Astrocyte (in vitro differentiated cells and primary cell): Measurements from ENCODE around the gene GGA2. TPM values are rescaled to one million over a fixed set of nuclear protein-coding genes. Genes with fewer than 3 reads are reported as not detected.

ENCODE experiments used
- DNase-seq: peaks from one replicate; pipeline ENCODE4 v3.0.0-alpha.2; 2010; ENCODE audit warnings: low read depth
- FAIRE-seq: peaks from 2 replicates; lab custom pipeline; 2011; peaks lifted over from hg19 to GRCh38; lab: Jason Lieb, UNC
- H2AFZ ChIP-seq: 2 replicates; pipeline ENCODE4 v1.6.0; 2012; ENCODE audit warnings: low read depth, low read length, inconsistent platforms
- H3K27ac ChIP-seq: 2 replicates; pipeline ENCODE4 v1.5.1; 2011; ENCODE audit warnings: low read depth, low read length, inconsistent platforms
- H3K27me3 ChIP-seq: 2 replicates; pipeline ENCODE4 v1.6.0; 2011; ENCODE audit warnings: low read length, inconsistent platforms; ENCODE audit not compliant: insufficient read depth
- H3K36me3 ChIP-seq: 2 replicates; pipeline ENCODE4 v1.5.1; 2011; ENCODE audit warnings: low read length, inconsistent platforms; ENCODE audit not compliant: insufficient read depth
- H3K4me1 ChIP-seq: 2 replicates; pipeline ENCODE4 v1.5.1; 2011; ENCODE audit warnings: low read length, inconsistent platforms; ENCODE audit not compliant: insufficient read depth
- H3K4me2 ChIP-seq: 2 replicates; pipeline ENCODE4 v1.6.0; 2012; ENCODE audit warnings: low read length, inconsistent platforms
- H3K4me3 ChIP-seq: 2 replicates; pipeline ENCODE4 v1.5.1; 2011; ENCODE audit warnings: low read depth, mild to moderate bottlenecking, low read length, inconsistent platforms; ENCODE audit not compliant: insufficient read depth
- H3K79me2 ChIP-seq: 2 replicates; pipeline ENCODE4 v1.6.0; 2012; ENCODE audit warnings: mild to moderate bottlenecking, low read length, inconsistent platforms; ENCODE audit not compliant: insufficient read depth
- H3K9ac ChIP-seq: 2 replicates; pipeline ENCODE4 v1.6.0; 2012; ENCODE audit warnings: mild to moderate bottlenecking, low read length, inconsistent platforms
- H3K9me3 ChIP-seq: 2 replicates; pipeline ENCODE4 v1.5.1; 2012; ENCODE audit warnings: low read depth, mild to moderate bottlenecking, low read length, inconsistent platforms; ENCODE audit not compliant: insufficient read depth
- H4K20me1 ChIP-seq: 2 replicates; pipeline ENCODE4 v1.6.0; 2012; ENCODE audit warnings: low read length, inconsistent platforms; ENCODE audit not compliant: insufficient read depth
- H3K27ac Mint-ChIP-seq: one replicate; pipeline ENCODE4 v1.8.0; 2021; ENCODE audit warnings: mild to moderate bottlenecking, mixed read lengths; ENCODE audit not compliant: unreplicated experiment
- H3K27me3 Mint-ChIP-seq: one replicate; pipeline ENCODE4 v1.8.0; 2021; ENCODE audit warnings: low read depth, mixed read lengths; ENCODE audit not compliant: unreplicated experiment
- H3K36me3 Mint-ChIP-seq: one replicate; pipeline ENCODE4 v1.8.0; 2021; ENCODE audit warnings: low read depth, mixed read lengths; ENCODE audit not compliant: unreplicated experiment
- H3K4me1 Mint-ChIP-seq: one replicate; pipeline ENCODE4 v1.8.0; 2021; ENCODE audit warnings: low read depth, mixed read lengths; ENCODE audit not compliant: unreplicated experiment
- H3K4me3 Mint-ChIP-seq: one replicate; pipeline ENCODE4 v1.8.0; 2021; ENCODE audit warnings: mild to moderate bottlenecking, moderate library complexity, mixed read lengths; ENCODE audit not compliant: unreplicated experiment
- H3K9me3 Mint-ChIP-seq: one replicate; pipeline ENCODE4 v1.8.0; 2021; ENCODE audit warnings: mild to moderate bottlenecking, mixed read lengths; ENCODE audit not compliant: unreplicated experiment
- CTCF ChIP-seq: IDR thresholded peaks from 2 replicates; pipeline ENCODE4 v1.5.1; 2011; ENCODE audit warnings: low read depth, mild to moderate bottlenecking, inconsistent platforms, low read length, moderate library complexity; ENCODE audit not compliant: insufficient read depth
- EZH2 ChIP-seq: IDR thresholded peaks from 2 replicates; pipeline ENCODE4 v1.6.1; 2012; ENCODE audit warnings: mild to moderate bottlenecking, low read length, inconsistent platforms; ENCODE audit not compliant: insufficient read depth
- total RNA-seq: library from RNA; stranded (reverse); gene quantifications from 2 replicates; pipeline ENCODE4 v1.2.1, GENCODE V29; 2021

GGA2 gene
- total RNA-seq, 1 donor from 2014 or later = 84.0 TPM

- no peaks in the 10 kb centered on the region for H3K9me3 ChIP-seq
- FAIRE-seq (no peak), DNase-seq (no peak)
- no peak overlapping the region for H2AFZ ChIP-seq
- no peaks in the 10 kb centered on the region for H3K79me2 ChIP-seq
- H3K27me3 ChIP-seq = no peaks in the 10 kb centered on the region
- TF ChIP-seq EZH2 = no peak
- TF ChIP-seq CTCF = no peak
- Mint-ChIP-seq H3K27me3 (no peaks in the 10 kb centered on the region), H3K27ac (no peak overlapping the region), H3K4me1 (no peaks in the 10 kb centered on the region), H3K36me3 (peaks cover 45% of the 10 kb centered on the region), H3K4me3 (no peak overlapping the region), H3K9me3 (no peaks in the 10 kb centered on the region)
- H4K20me1 ChIP-seq = peaks cover 3% of the 10 kb centered on the region
- H3K27ac ChIP-seq = no peak overlapping the region
- H3K36me3 ChIP-seq = peaks cover 28% of the 10 kb centered on the region
- H3K4me2 ChIP-seq = no peak overlapping the region
- no peak overlapping the region for H3K9ac ChIP-seq
- no peak overlapping the region for H3K4me3 ChIP-seq
- no peaks in the 10 kb centered on the region for H3K4me1 ChIP-seq
Measured at GRCh38 chr16:23521965-23522364, 11.7 kb upstream of the GGA2 start.

- peaks cover 42% of the 10 kb centered on the region for H3K36me3 Mint-ChIP-seq
- H2AFZ ChIP-seq = no peak overlapping the region
- TF ChIP-seq CTCF (no peak), EZH2 (no peak)
Measured at GRCh38 chr16:23521037-23521743, 10.9 kb upstream of the GGA2 start.

GRCh38 chr16:23520500-23520899 lies 10.2 kb upstream of the GGA2 start:
- no peaks in the 10 kb centered on the region for H3K27me3 ChIP-seq
- FAIRE-seq = no peak
- H3K79me2 ChIP-seq = no peaks in the 10 kb centered on the region
- no peaks in the 10 kb centered on the region for H3K4me1 ChIP-seq
- Mint-ChIP-seq H3K4me1 (no peaks in the 10 kb centered on the region), H3K9me3 (no peaks in the 10 kb centered on the region), H3K36me3 (peaks cover 42% of the 10 kb centered on the region), H3K27me3 (no peaks in the 10 kb centered on the region), H3K27ac (no peak overlapping the region), H3K4me3 (no peak overlapping the region)
- H3K36me3 ChIP-seq = peaks cover 28% of the 10 kb centered on the region
- H3K4me3 ChIP-seq = no peak overlapping the region
- no peak overlapping the region for H2AFZ ChIP-seq
- H4K20me1 ChIP-seq = peaks cover 3% of the 10 kb centered on the region
- DNase-seq = no peak
- no peaks in the 10 kb centered on the region for H3K9me3 ChIP-seq
- H3K27ac ChIP-seq = no peak overlapping the region
- no peak for TF ChIP-seq EZH2
- no peak for TF ChIP-seq CTCF
- no peak overlapping the region for H3K9ac ChIP-seq
- H3K4me2 ChIP-seq = no peak overlapping the region

More at GRCh38 chr16:23521037-23521743, 10.9 kb upstream of the GGA2 start:
- H3K27me3 Mint-ChIP-seq = no peaks in the 10 kb centered on the region
- Histone ChIP-seq H3K27me3 (no peaks in the 10 kb centered on the region), H3K79me2 (no peaks in the 10 kb centered on the region), H3K27ac (no peak overlapping the region), H3K4me3 (no peak overlapping the region), H3K9ac (no peak overlapping the region), H3K4me2 (no peak overlapping the region), H3K36me3 (peaks cover 28% of the 10 kb centered on the region), H3K4me1 (no peaks in the 10 kb centered on the region), H4K20me1 (peaks cover 3% of the 10 kb centered on the region), H3K9me3 (no peaks in the 10 kb centered on the region)
- H3K4me3 Mint-ChIP-seq = no peak overlapping the region
- FAIRE-seq (no peak), DNase-seq (no peak)
- no peaks in the 10 kb centered on the region for H3K9me3 Mint-ChIP-seq
- H3K4me1 Mint-ChIP-seq = no peaks in the 10 kb centered on the region
- no peak overlapping the region for H3K27ac Mint-ChIP-seq
